HepG2 (cell line): ENCODE measurements around the gene HLF. TPM values are rescaled to one million over a fixed set of nuclear protein-coding genes. Genes with fewer than 3 reads are reported as not detected.

ENCODE experiments used
- GFI1 ChIP-seq: sonication (generic); formaldehyde crosslinking; IDR thresholded peaks from 2 replicates; pipeline ENCODE4 v1.5.0; 2020; ENCODE audit warnings: missing genetic modification reagents, mild to moderate bottlenecking, borderline replicate concordance
- GZF1 ChIP-seq: sonication (generic); formaldehyde crosslinking; IDR thresholded peaks from 2 replicates; pipeline ENCODE4 v1.5.1; 2020; ENCODE audit warnings: mild to moderate bottlenecking, missing genetic modification reagents
- HIC2 ChIP-seq: sonication (generic); formaldehyde crosslinking; IDR thresholded peaks from 2 replicates; pipeline ENCODE4 v1.9.0; 2022; ENCODE audit warnings: low read depth, missing genetic modification reagents
- IKZF1 ChIP-seq: fragments of 450-650 bp; IDR thresholded peaks from 2 replicates; pipeline ENCODE4 v1.7.1; 2016
- KDM6A ChIP-seq: IDR thresholded peaks from 2 replicates; pipeline ENCODE4 v1.6.1; 2016; ENCODE audit warnings: low read depth
- PAX8 ChIP-seq: sonication (generic); formaldehyde crosslinking; IDR thresholded peaks from 2 replicates; pipeline ENCODE4 v1.8.0; 2022; ENCODE audit warnings: mild to moderate bottlenecking, missing genetic modification reagents, borderline replicate concordance
- PHF20 ChIP-seq: sonication (generic); formaldehyde crosslinking; IDR thresholded peaks from 2 replicates; pipeline ENCODE4 v1.5.0; 2020; ENCODE audit warnings: mild to moderate bottlenecking, missing genetic modification reagents
- PHF5A ChIP-seq: IDR thresholded peaks from one replicate; pipeline ENCODE4 v1.6.1; 2018; ENCODE audit warnings: low read depth, missing genetic modification reagents; ENCODE audit not compliant: unreplicated experiment
- SNAPC2 ChIP-seq: sonication (generic); formaldehyde crosslinking; IDR thresholded peaks from 2 replicates; pipeline ENCODE4 v1.8.1; 2022; ENCODE audit warnings: mild to moderate bottlenecking, missing genetic modification reagents
- TCF7 ChIP-seq: sonication (generic); IDR thresholded peaks from 2 replicates; pipeline ENCODE4 v1.6.1; 2016; ENCODE audit warnings: antibody characterized with exemption, low read depth
- ZBTB20 ChIP-seq: sonication (generic); formaldehyde crosslinking; IDR thresholded peaks from 2 replicates; pipeline ENCODE4 v1.8.1; 2023; ENCODE audit warnings: missing genetic modification reagents, low read depth, mild to moderate bottlenecking, borderline replicate concordance
- ZBTB43 ChIP-seq: sonication (generic); formaldehyde crosslinking; conservative IDR thresholded peaks from 2 replicates; pipeline ENCODE4 v1.4.0; 2020; ENCODE audit warnings: missing genetic modification reagents
- ZNF234 ChIP-seq: sonication (generic); formaldehyde crosslinking; conservative IDR thresholded peaks from 2 replicates; pipeline ENCODE4 v1.5.1; 2020; ENCODE audit warnings: mild to moderate bottlenecking, missing genetic modification reagents
- ZNF501 ChIP-seq: sonication (generic); formaldehyde crosslinking; IDR thresholded peaks from 2 replicates; pipeline ENCODE4 v1.5.1; 2020; ENCODE audit warnings: mild to moderate bottlenecking, moderate library complexity, missing genetic modification reagents
- ZNF556 ChIP-seq: sonication (generic); formaldehyde crosslinking; IDR thresholded peaks from 2 replicates; pipeline ENCODE4 v1.4.0; 2020; ENCODE audit warnings: mild to moderate bottlenecking, missing genetic modification reagents, borderline replicate concordance
- ZNF597 ChIP-seq: sonication (generic); formaldehyde crosslinking; IDR thresholded peaks from 2 replicates; pipeline ENCODE4 v1.5.0; 2020; ENCODE audit warnings: missing genetic modification reagents
- ZNF670 ChIP-seq: sonication (generic); formaldehyde crosslinking; IDR thresholded peaks from 2 replicates; pipeline ENCODE4 v1.8.0; 2022; ENCODE audit warnings: mild to moderate bottlenecking, missing genetic modification reagents, borderline replicate concordance
- ZNF740 ChIP-seq: sonication (generic); formaldehyde crosslinking; IDR thresholded peaks from 2 replicates; pipeline ENCODE4 v1.4.0; 2020; ENCODE audit warnings: missing genetic modification reagents
- ZNF761 ChIP-seq: sonication (generic); formaldehyde crosslinking; conservative IDR thresholded peaks from 2 replicates; pipeline ENCODE4 v1.4.0; 2020; ENCODE audit warnings: mild to moderate bottlenecking, missing genetic modification reagents
- polyA plus RNA-seq, 8 experiments: library from polyadenylated mRNA; depleted of rRNA in 3 of 8; stranded (reverse) in 7 of 8; unstranded in 1 of 8; fragments of >200 nt; fragmentation: Illumina TruSeq in 4 of 8; extraction: Trizol in 4 of 8; gene quantifications; 2 replicates each; pipeline versions ENCODE4 v1.2.1 to v1.2.3, GENCODE V29; 2011 to 2016; ENCODE audit warnings: low read depth in 4 of 8, missing spikeins in 1 of 8, mixed read lengths in 1 of 8; ENCODE audit not compliant: insufficient read depth in 1 of 8
- total RNA-seq, 5 experiments: library from RNA; depleted of rRNA; stranded (reverse); fragments of >200 nt; fragmentation: Illumina TruSeq; extraction: Trizol; gene quantifications; 2 replicates each; pipeline ENCODE4 v1.2.3, GENCODE V29; 2016; ENCODE audit warnings: low read depth in 1 of 5

Gene HLF
- total and polyA plus RNA-seq, 2 of the 13 experiments (the other 11 are each of a cell fraction or from before 2014, with no cell fraction given) = 202 to 346 TPM

- TF ChIP-seq KDM6A (CRISPR knock-in tag) = peak; percentile 84
- peak; percentile 64 for TF ChIP-seq PHF5A (CRISPR knock-in tag)
- no peak for TF ChIP-seq ZNF234 (CRISPR knock-in tag)
- TF ChIP-seq ZNF556 = no peak
- peak; percentile 100 for TF ChIP-seq TCF7
- no peak for TF ChIP-seq IKZF1
- no peak for TF ChIP-seq ZBTB20 (CRISPR knock-in tag)
- 0 out of 2 replicates have a peak, but pooled peaks have one; percentile 36 for TF ChIP-seq GZF1 (CRISPR knock-in tag)
- TF ChIP-seq ZNF740 (CRISPR knock-in tag) = no peak
- TF ChIP-seq ZBTB43 (CRISPR knock-in tag) = 0 out of 2 replicates have a peak, but pooled peaks have one; percentile 71
- TF ChIP-seq PHF20 (CRISPR knock-in tag) = no peak
- peak; percentile 78 for TF ChIP-seq HIC2 (CRISPR knock-in tag)
- no peak for TF ChIP-seq SNAPC2 (CRISPR knock-in tag)
- TF ChIP-seq ZNF670 (CRISPR knock-in tag) = peak; percentile 59; the same call in 1 of the 2 replicates
- peak; percentile 17; the same call in 1 of the 2 replicates for TF ChIP-seq ZNF501 (CRISPR knock-in tag)
- TF ChIP-seq PAX8 (CRISPR knock-in tag) = no peak; the same call in 1 of the 2 replicates
- TF ChIP-seq GFI1 = peak; percentile 92
- no peak for TF ChIP-seq ZNF597 (CRISPR knock-in tag)
- no peak for TF ChIP-seq ZNF761 (CRISPR knock-in tag)
These were observed 20.9 kb downstream of the HLF start (continued) for GRCh38 chr17:55285340-55286301.
